ENCODE results near the gene ACACA. TPM values are rescaled to one million over a fixed set of nuclear protein-coding genes. Genes with fewer than 3 reads are reported as not detected.

ACACA gene
- total and polyA plus RNA-seq, 9 of the 15 experiments (the other 6 are each of a cell fraction or from before 2014, with no cell fraction given), result 35.9 to 135 (median 88.4) TPM

DNA sequence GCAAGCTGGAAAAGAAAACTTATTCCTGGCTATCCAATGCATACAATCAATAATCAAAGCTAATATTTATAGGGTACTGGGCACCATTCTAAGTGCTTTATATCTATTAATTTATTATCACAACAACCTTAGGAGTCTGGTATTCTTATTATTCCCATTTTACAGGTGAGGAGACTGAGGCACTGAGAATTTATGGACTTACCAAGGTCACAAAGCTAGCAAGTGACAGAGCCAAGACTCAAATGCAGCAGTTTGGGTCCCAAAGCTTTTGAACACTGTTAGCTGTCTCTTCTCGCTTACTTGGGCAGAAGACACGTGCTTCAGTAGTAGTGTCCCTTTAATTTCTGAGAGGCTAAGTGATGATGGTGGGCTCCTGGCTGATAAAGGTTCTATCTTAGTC is 305.3 kb downstream of the ACACA start:
- Histone ChIP-seq H3K27me3 (ENCODE audit: control insufficient read depth in 2 of 2, insufficient read depth in 2 of 2, low read length in 2 of 2) (no peaks in the 10 kb centered on the region), H3K36me3 (ENCODE audit: control insufficient read depth, insufficient read depth, low read length) (peaks cover 88% of the 10 kb centered on the region), H3K4me1 (replicated peaks in 1 of 2; ENCODE audit: control insufficient read depth in 2 of 2, insufficient read depth in 2 of 2, low read length in 2 of 2) (no peaks in the 10 kb centered on the region), H3K9me3 (replicated peaks; ENCODE audit: control insufficient read depth, insufficient read depth, low read depth, low read length) (no peaks in the 10 kb centered on the region), H3K27ac (ENCODE audit: extremely low read depth, low read depth, low read length) (no peak overlapping the region), H3K79me2 (ENCODE audit: control insufficient read depth, insufficient read depth, low read length) (no peaks in the 10 kb centered on the region), H3K9ac (ENCODE audit: insufficient read depth in 1 of 2, low read depth in 2 of 2, low read length in 2 of 2) (no peak overlapping the region), H2AFZ (ENCODE audit: low read depth, low read length) (no peak overlapping the region), H3K4me2 (ENCODE audit: insufficient read depth, low read length) (no peak overlapping the region), H4K20me1 (replicated peaks; ENCODE audit: control insufficient read depth, insufficient read depth, low read length) (no peaks in the 10 kb centered on the region), H3K4me3 (no peak overlapping the region), H3K9me1 (ENCODE audit: control insufficient read depth, insufficient read depth, low read length) (no peaks in the 10 kb centered on the region)
- WGBS (ENCODE audit: insufficient coverage, low coverage, missing lambda C conversion rate), result 87% methylated on average over 2 of the region's 2 CpGs
- DNase-seq (ENCODE audit: extremely low read depth in 1 of 4, low spot score in 3 of 4) (no peak), FAIRE-seq (no peak), ATAC-seq (no peak)
- no TSS peak for BruUV-seq (replicated peaks)
- in situ Hi-C loops (cut with MboI) (no loop called here), intact Hi-C loops (cut with micrococcal nuclease) (no loop called here)
- no peak for TF ChIP-seq ZBTB49 (CRISPR knock-in tag; IDR thresholded peaks at IDR 0.05; ENCODE audit: borderline replicate concordance)
- TF ChIP-seq HOMEZ (CRISPR knock-in tag; IDR thresholded peaks at IDR 0.05), result no peak
- no peak for TF ChIP-seq MAFG (tag; conservative IDR thresholded peaks at IDR 0.05)
- TF ChIP-seq MAFK (IDR thresholded peaks at IDR 0.05; ENCODE audit: low read length), result no peak
- peak; percentile 88 for TF ChIP-seq RBM25 (IDR thresholded peaks at IDR 0.05; ENCODE audit: low read depth, low read length, severe bottlenecking)
- no peak for TF ChIP-seq ZKSCAN3 (CRISPR knock-in tag; IDR thresholded peaks at IDR 0.05)
- TF ChIP-seq ZNF512 (tag; IDR thresholded peaks at IDR 0.05), result no peak
- no peak for TF ChIP-seq TGIF2 (CRISPR knock-in tag; IDR thresholded peaks at IDR 0.05)
- TF ChIP-seq TCF7L2 (IDR thresholded peaks at IDR 0.05; ENCODE audit: low read depth, low read length), result no peak
- no peak for TF ChIP-seq PRPF4 (IDR thresholded peaks at IDR 0.05; ENCODE audit: insufficient read depth, low read depth, low read length, poor library complexity, severe bottlenecking)
- no peak for TF ChIP-seq PCBP1 (IDR thresholded peaks at IDR 0.05; ENCODE audit: low read depth, low read length, poor library complexity, severe bottlenecking)
- TF ChIP-seq BCOR (IDR thresholded peaks at IDR 0.05), result peak; percentile 41; the same call in 1 of the 2 replicates
- TF ChIP-seq CC2D1A (IDR thresholded peaks at IDR 0.05), result no peak
- no peak for TF ChIP-seq KAT7 (CRISPR knock-in tag; IDR thresholded peaks at IDR 0.05; ENCODE audit: borderline replicate concordance)
- TF ChIP-seq ZNF431 (CRISPR knock-in tag; IDR thresholded peaks at IDR 0.05), result no peak
- no peak for TF ChIP-seq STAG1 (CRISPR knock-in tag; IDR thresholded peaks at IDR 0.05; ENCODE audit: borderline replicate concordance)
- POLR2A ChIA-PET, result interaction anchor here (0.6 to 1.8 kb wide), 4 partner anchors 10 to 84 kb away, joined by 3 to 4 read pairs (median 4); no protein-coding TSS in a partner anchor
- CTCF ChIA-PET (ENCODE audit: low intra/inter-chr PET ratio), result no interaction called here

Data from K562 (cell line).